Neural cell (in vitro differentiated cells): Measurements from ENCODE around the gene MRPL10. TPM values are rescaled to one million over a fixed set of nuclear protein-coding genes. Genes with fewer than 3 reads are reported as not detected.

Experiments
- H2AFZ ChIP-seq: fragments of 200-600, 300-800 bp; sonication (generic), shearing (Covaris generic); 2 replicates; pipeline ENCODE4 v1.6.0; 2014; ENCODE audit warnings: low read depth, mild to moderate bottlenecking, antibody characterized with exemption, low read length, moderate library complexity
- H3F3A ChIP-seq: fragments of 200-600 bp; shearing (Covaris generic); 2 replicates; pipeline ENCODE4 v1.6.1; 2016; ENCODE audit warnings: mild to moderate bottlenecking, moderate library complexity, mixed read lengths, antibody characterized with exemption, low read length; ENCODE audit not compliant: insufficient read depth, poor library complexity, severe bottlenecking
- H3K27ac ChIP-seq: fragments of 200-600, 300-800 bp; sonication (generic), shearing (Covaris generic); 2 replicates; pipeline ENCODE4 v1.5.1; 2014; ENCODE audit warnings: mild to moderate bottlenecking, low read length, moderate library complexity
- H3K27me3 ChIP-seq: fragments of 300-800, 200-600 bp; sonication (generic), shearing (Covaris generic); 2 replicates; pipeline ENCODE4 v1.6.0; 2014; ENCODE audit warnings: mild to moderate bottlenecking, low read depth, low read length, moderate library complexity; ENCODE audit not compliant: insufficient read depth
- H3K36me3 ChIP-seq: fragments of 300-800, 200-600 bp; sonication (generic), shearing (Covaris generic); 2 replicates; pipeline ENCODE4 v1.5.1; 2014; ENCODE audit warnings: mild to moderate bottlenecking, antibody characterized with exemption, low read length, moderate library complexity; ENCODE audit not compliant: insufficient read depth
- H3K4me2 ChIP-seq: fragments of 300-800, 200-600 bp; sonication (generic), shearing (Covaris generic); 2 replicates; pipeline ENCODE4 v1.6.0; 2014; ENCODE audit warnings: mild to moderate bottlenecking, low read length
- H3K4me3 ChIP-seq: fragments of 300-800, 200-600 bp; sonication (generic), shearing (Covaris generic); 2 replicates; pipeline ENCODE4 v1.5.1; 2014; ENCODE audit warnings: mild to moderate bottlenecking, low read length, moderate library complexity
- H3K79me2 ChIP-seq: fragments of 200-600 bp; shearing (Covaris generic); replicated peaks from 2 replicates; pipeline ENCODE4 v1.6.0; 2014; ENCODE audit warnings: mild to moderate bottlenecking, low read length, moderate library complexity; ENCODE audit not compliant: insufficient read depth
- H3K9ac ChIP-seq: fragments of 300-800, 200-600 bp; sonication (generic), shearing (Covaris generic); 2 replicates; pipeline ENCODE4 v1.6.1; 2016; ENCODE audit warnings: mild to moderate bottlenecking, low read length, mixed read lengths
- H3K9me2 ChIP-seq: fragments of 200-600 bp; shearing (Covaris generic); 2 replicates; pipeline ENCODE4 v1.6.1; 2016; ENCODE audit warnings: mild to moderate bottlenecking, low read length, mixed read lengths; ENCODE audit not compliant: insufficient read depth
- H3K9me3 ChIP-seq: fragments of 200-600, 300-800 bp; sonication (generic), shearing (Covaris generic); 2 replicates; pipeline ENCODE4 v1.6.1; 2016; ENCODE audit warnings: mild to moderate bottlenecking, mixed run types, low read length, moderate library complexity, mixed read lengths
- H4K20me1 ChIP-seq: fragments of 200-600 bp; shearing (Covaris generic); 2 replicates; pipeline ENCODE4 v1.6.1; 2016; ENCODE audit warnings: mild to moderate bottlenecking, mixed run types; ENCODE audit not compliant: insufficient read depth
- CTCF ChIP-seq: fragments of 450-650 bp; IDR thresholded peaks from 2 replicates; pipeline ENCODE4 v1.5.1; 2014; ENCODE audit warnings: antibody characterized with exemption, mild to moderate bottlenecking, moderate library complexity; ENCODE audit not compliant: poor library complexity, severe bottlenecking
- EP300 ChIP-seq: fragments of 450-650 bp; conservative IDR thresholded peaks from 2 replicates; pipeline ENCODE4 v1.6.1; 2014; ENCODE audit warnings: antibody characterized with exemption, mild to moderate bottlenecking, moderate library complexity; ENCODE audit not compliant: poor library complexity, severe bottlenecking
- EZH2 ChIP-seq: fragments of 200-600, 300-800 bp; shearing (Covaris generic), sonication (generic); IDR thresholded peaks from 2 replicates; pipeline ENCODE4 v1.6.1; 2014; ENCODE audit warnings: antibody characterized with exemption, low read length, borderline replicate concordance, mild to moderate bottlenecking; ENCODE audit not compliant: insufficient read depth, poor library complexity, severe bottlenecking
- MXI1 ChIP-seq: fragments of 450-650 bp; conservative IDR thresholded peaks from 2 replicates; pipeline ENCODE4 v1.6.1; 2014; ENCODE audit warnings: antibody characterized with exemption, mild to moderate bottlenecking; ENCODE audit not compliant: poor library complexity, severe bottlenecking
- POLR2AphosphoS5 ChIP-seq: IDR thresholded peaks from 2 replicates; pipeline ENCODE4 v1.6.1; 2012
- RAD21 ChIP-seq: fragments of 450-650 bp; conservative IDR thresholded peaks from 2 replicates; pipeline ENCODE4 v1.6.1; 2014; ENCODE audit warnings: antibody characterized with exemption, mild to moderate bottlenecking, moderate library complexity
- REST ChIP-seq: IDR thresholded peaks from 2 replicates; pipeline ENCODE4 v1.6.1; 2012; ENCODE audit warnings: borderline replicate concordance
- SMC3 ChIP-seq: fragments of 450-650 bp; conservative IDR thresholded peaks from 2 replicates; pipeline ENCODE4 v1.6.1; 2014; ENCODE audit warnings: antibody characterized with exemption, mild to moderate bottlenecking, moderate library complexity; ENCODE audit not compliant: poor library complexity
- TAF1 ChIP-seq: IDR thresholded peaks from 2 replicates; pipeline ENCODE4 v1.6.1; 2012; ENCODE audit warnings: low read depth
- polyA plus RNA-seq: library from polyadenylated mRNA; depleted of rRNA; stranded (reverse); fragments of >200 nt; gene quantifications from 2 replicates; pipeline ENCODE4 v1.2.3, GENCODE V29; 2014

MRPL10 gene
- polyA plus RNA-seq, 1 donor from 2014 or later = 34.2 TPM

DNA sequence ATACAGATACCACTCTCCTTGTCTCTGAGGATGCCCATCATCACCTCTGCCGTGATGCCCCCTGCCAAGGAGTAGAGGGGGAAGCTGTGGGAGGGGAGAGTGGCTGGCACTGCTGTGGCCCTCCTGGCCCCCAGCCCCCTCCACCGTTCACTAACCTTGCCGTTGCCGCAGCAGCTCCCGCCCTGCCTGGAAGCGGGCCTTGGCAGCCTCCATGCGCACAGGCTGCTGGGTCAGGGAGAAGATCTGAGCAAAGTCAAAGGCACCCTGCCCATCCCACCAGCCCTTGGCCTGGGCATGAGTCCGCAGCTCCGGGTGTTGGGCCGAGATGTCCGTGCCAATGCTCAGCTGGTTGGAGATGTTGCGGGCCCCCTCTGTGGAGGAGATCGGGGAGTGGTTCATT is 7.3 kb upstream of the MRPL10 start:
- Histone ChIP-seq H3F3A (no peaks in the 10 kb centered on the region), H3K27me3 (no peaks in the 10 kb centered on the region), H3K4me2 (no peak overlapping the region), H3K36me3 (no peaks in the 10 kb centered on the region), H3K9me2 (no peaks in the 10 kb centered on the region), H3K9me3 (no peaks in the 10 kb centered on the region), H4K20me1 (no peaks in the 10 kb centered on the region), H3K9ac (no peak overlapping the region), H3K4me3 (no peak overlapping the region), H3K79me2 (no peaks in the 10 kb centered on the region), H3K27ac (no peak overlapping the region), H2AFZ (no peak overlapping the region)
- TF ChIP-seq RAD21 (no peak), TAF1 (no peak), EZH2 (no peak), MXI1 (no peak), POLR2AphosphoS5 (no peak), EP300 (no peak), CTCF (no peak), SMC3 (no peak), REST (no peak)

GRCh38 chr17:47837401-47838039 is 6.2 kb upstream of the MRPL10 start:
- H3K79me2 ChIP-seq = no peaks in the 10 kb centered on the region
- H3K4me3 ChIP-seq = no peak overlapping the region
- no peaks in the 10 kb centered on the region for H3K27me3 ChIP-seq
- H2AFZ ChIP-seq = no peak overlapping the region
- no peaks in the 10 kb centered on the region for H4K20me1 ChIP-seq
- no peaks in the 10 kb centered on the region for H3K9me2 ChIP-seq
- no peaks in the 10 kb centered on the region for H3K9me3 ChIP-seq
- no peaks in the 10 kb centered on the region for H3K36me3 ChIP-seq
- H3F3A ChIP-seq = no peaks in the 10 kb centered on the region
- no peak overlapping the region for H3K4me2 ChIP-seq
- TF ChIP-seq POLR2AphosphoS5 = no peak
- no peak for TF ChIP-seq REST
- no peak for TF ChIP-seq TAF1
- no peak for TF ChIP-seq CTCF
- no peak for TF ChIP-seq MXI1
- TF ChIP-seq SMC3 = no peak
- TF ChIP-seq EZH2 = no peak
- no peak for TF ChIP-seq RAD21
- TF ChIP-seq EP300 = no peak
- H3K27ac ChIP-seq = no peak overlapping the region
- no peak overlapping the region for H3K9ac ChIP-seq
